ENCODE measurements around the gene HOXB5.

The HOXB5 gene

GRCh38 chr17:48589831-48590606 is 3.6 kb downstream of the HOXB5 start, which contains the start of gene HOXB3 (continued):
- TF ChIP-seq ZNF843 (tag by site-specific recombination; IDR thresholded peaks at IDR 0.05) (peak; percentile 99), ZSCAN18 (tag by site-specific recombination; IDR thresholded peaks at IDR 0.05) (no peak), ZNF416 (tag by site-specific recombination; IDR thresholded peaks at IDR 0.05) (no peak), ZNF776 (tag by site-specific recombination; IDR thresholded peaks at IDR 0.05; ENCODE audit: borderline replicate concordance) (no peak), HOXA7 (CRISPR knock-in tag; IDR thresholded peaks at IDR 0.05; ENCODE audit: borderline replicate concordance) (no peak), ZNF2 (tag by site-specific recombination; IDR thresholded peaks at IDR 0.05) (peak; percentile 57), AEBP2 (tag by site-specific recombination; IDR thresholded peaks at IDR 0.05; ENCODE audit: borderline replicate concordance) (no peak), IKZF3 (tag by site-specific recombination; IDR thresholded peaks at IDR 0.05) (peak; percentile 94), ZNF202 (tag by site-specific recombination; IDR thresholded peaks at IDR 0.05; ENCODE audit: borderline replicate concordance) (no peak), ZNF146 (tag by site-specific recombination; IDR thresholded peaks at IDR 0.05) (no peak), ZNF558 (tag by site-specific recombination; IDR thresholded peaks at IDR 0.05) (peak; percentile 51; the same call in 1 of the 2 replicates), ZNF837 (tag by site-specific recombination; IDR thresholded peaks at IDR 0.05) (no peak), ZNF544 (tag by site-specific recombination; IDR thresholded peaks at IDR 0.05) (no peak), KLF8 (tag by site-specific recombination; IDR thresholded peaks at IDR 0.05) (peak; percentile 72), ZNF600 (tag by site-specific recombination; IDR thresholded peaks at IDR 0.05) (peak; percentile 69), ZNF266 (tag by site-specific recombination; IDR thresholded peaks at IDR 0.05; ENCODE audit: low read depth) (no peak), ZNF404 (tag by site-specific recombination; IDR thresholded peaks at IDR 0.05) (no peak), ZNF324 (tag by site-specific recombination; IDR thresholded peaks at IDR 0.05) (peak; percentile 69; the same call in 1 of the 2 replicates), ZNF670 (tag by site-specific recombination; IDR thresholded peaks at IDR 0.05; ENCODE audit: low read depth) (no peak), ZNF488 (tag by site-specific recombination; IDR thresholded peaks at IDR 0.05) (no peak; the same call in 1 of the 2 replicates), ZNF132 (tag by site-specific recombination; IDR thresholded peaks at IDR 0.05; ENCODE audit: borderline replicate concordance) (no peak), ZNF473 (tag by site-specific recombination; IDR thresholded peaks at IDR 0.05) (no peak), ZNF16 (tag by site-specific recombination; IDR thresholded peaks at IDR 0.05; ENCODE audit: low read depth) (no peak), ZFHX2 (tag by site-specific recombination; conservative IDR thresholded peaks at IDR 0.05) (no peak)
- TF ChIP-seq, protein P1, sequence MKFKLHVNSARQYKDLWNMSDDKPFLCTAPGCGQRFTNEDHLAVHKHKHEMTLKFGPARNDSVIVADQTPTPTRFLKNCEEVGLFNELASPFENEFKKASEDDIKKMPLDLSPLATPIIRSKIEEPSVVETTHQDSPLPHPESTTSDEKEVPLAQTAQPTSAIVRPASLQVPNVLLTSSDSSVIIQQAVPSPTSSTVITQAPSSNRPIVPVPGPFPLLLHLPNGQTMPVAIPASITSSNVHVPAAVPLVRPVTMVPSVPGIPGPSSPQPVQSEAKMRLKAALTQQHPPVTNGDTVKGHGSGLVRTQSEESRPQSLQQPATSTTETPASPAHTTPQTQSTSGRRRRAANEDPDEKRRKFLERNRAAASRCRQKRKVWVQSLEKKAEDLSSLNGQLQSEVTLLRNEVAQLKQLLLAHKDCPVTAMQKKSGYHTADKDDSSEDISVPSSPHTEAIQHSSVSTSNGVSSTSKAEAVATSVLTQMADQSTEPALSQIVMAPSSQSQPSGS (tag by site-specific recombination; IDR thresholded peaks at IDR 0.05; ENCODE audit: low read depth), result no peak
- TF ChIP-seq, protein P2, sequence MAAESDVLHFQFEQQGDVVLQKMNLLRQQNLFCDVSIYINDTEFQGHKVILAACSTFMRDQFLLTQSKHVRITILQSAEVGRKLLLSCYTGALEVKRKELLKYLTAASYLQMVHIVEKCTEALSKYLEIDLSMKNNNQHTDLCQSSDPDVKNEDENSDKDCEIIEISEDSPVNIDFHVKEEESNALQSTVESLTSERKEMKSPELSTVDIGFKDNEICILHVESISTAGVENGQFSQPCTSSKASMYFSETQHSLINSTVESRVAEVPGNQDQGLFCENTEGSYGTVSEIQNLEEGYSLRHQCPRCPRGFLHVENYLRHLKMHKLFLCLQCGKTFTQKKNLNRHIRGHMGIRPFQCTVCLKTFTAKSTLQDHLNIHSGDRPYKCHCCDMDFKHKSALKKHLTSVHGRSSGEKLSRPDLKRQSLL (tag by site-specific recombination; IDR thresholded peaks at IDR 0.05), result peak; percentile 93
- TF ChIP-seq, protein P3, sequence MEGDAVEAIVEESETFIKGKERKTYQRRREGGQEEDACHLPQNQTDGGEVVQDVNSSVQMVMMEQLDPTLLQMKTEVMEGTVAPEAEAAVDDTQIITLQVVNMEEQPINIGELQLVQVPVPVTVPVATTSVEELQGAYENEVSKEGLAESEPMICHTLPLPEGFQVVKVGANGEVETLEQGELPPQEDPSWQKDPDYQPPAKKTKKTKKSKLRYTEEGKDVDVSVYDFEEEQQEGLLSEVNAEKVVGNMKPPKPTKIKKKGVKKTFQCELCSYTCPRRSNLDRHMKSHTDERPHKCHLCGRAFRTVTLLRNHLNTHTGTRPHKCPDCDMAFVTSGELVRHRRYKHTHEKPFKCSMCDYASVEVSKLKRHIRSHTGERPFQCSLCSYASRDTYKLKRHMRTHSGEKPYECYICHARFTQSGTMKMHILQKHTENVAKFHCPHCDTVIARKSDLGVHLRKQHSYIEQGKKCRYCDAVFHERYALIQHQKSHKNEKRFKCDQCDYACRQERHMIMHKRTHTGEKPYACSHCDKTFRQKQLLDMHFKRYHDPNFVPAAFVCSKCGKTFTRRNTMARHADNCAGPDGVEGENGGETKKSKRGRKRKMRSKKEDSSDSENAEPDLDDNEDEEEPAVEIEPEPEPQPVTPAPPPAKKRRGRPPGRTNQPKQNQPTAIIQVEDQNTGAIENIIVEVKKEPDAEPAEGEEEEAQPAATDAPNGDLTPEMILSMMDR (tag by site-specific recombination; IDR thresholded peaks at IDR 0.05), result no peak
- TF ChIP-seq, protein P4, sequence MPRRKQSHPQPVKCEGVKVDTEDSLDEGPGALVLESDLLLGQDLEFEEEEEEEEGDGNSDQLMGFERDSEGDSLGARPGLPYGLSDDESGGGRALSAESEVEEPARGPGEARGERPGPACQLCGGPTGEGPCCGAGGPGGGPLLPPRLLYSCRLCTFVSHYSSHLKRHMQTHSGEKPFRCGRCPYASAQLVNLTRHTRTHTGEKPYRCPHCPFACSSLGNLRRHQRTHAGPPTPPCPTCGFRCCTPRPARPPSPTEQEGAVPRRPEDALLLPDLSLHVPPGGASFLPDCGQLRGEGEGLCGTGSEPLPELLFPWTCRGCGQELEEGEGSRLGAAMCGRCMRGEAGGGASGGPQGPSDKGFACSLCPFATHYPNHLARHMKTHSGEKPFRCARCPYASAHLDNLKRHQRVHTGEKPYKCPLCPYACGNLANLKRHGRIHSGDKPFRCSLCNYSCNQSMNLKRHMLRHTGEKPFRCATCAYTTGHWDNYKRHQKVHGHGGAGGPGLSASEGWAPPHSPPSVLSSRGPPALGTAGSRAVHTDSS (tag by site-specific recombination; IDR thresholded peaks at IDR 0.05), result peak; percentile 26; the same call in 1 of the 2 replicates
- TF ChIP-seq, protein P5, sequence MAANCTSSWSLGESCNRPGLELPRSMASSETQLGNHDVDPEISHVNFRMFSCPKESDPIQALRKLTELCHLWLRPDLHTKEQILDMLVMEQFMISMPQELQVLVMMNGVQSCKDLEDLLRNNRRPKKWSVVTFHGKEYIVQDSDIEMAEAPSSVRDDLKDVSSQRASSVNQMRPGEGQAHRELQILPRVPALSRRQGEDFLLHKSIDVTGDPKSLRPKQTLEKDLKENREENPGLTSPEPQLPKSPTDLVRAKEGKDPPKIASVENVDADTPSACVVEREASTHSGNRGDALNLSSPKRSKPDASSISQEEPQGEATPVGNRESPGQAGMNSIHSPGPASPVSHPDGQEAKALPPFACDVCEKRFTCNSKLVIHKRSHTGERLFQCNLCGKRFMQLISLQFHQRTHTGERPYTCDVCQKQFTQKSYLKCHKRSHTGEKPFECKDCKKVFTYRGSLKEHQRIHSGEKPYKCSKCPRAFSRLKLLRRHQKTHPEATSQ (tag by site-specific recombination; IDR thresholded peaks at IDR 0.05), result no peak
